Gastroesophageal sphincter (tissue), 3 donors: ENCODE results near the gene HMGCS1.

ENCODE experiments used
- POLR2A ChIP-seq, 2 donors: fragments of 450-650 bp; IDR thresholded peaks; one replicate each; pipeline ENCODE4 v1.6.1; 2017; ENCODE audit warnings: antibody characterized with exemption in 2 of 2, mild to moderate bottlenecking in 2 of 2, moderate library complexity in 1 of 2
- POLR2AphosphoS5 ChIP-seq: sonication (generic); formaldehyde crosslinking; IDR thresholded peaks from one replicate; pipeline ENCODE4 v1.6.1; 2017; ENCODE audit warnings: antibody characterized with exemption
- TF ChIP-seq, protein P1 (sequence below), 4 experiments: fragments of 200-600 bp in 2 of 4; fragments of 450-650 bp in 2 of 4; sonication (generic) in 1 of 4; IDR thresholded peaks; one replicate each; pipeline ENCODE4 v1.5.1; 2017 to 2019; ENCODE audit warnings: antibody characterized with exemption in 4 of 4, mild to moderate bottlenecking in 2 of 4, moderate library complexity in 2 of 4

- TF ChIP-seq, protein P1, sequence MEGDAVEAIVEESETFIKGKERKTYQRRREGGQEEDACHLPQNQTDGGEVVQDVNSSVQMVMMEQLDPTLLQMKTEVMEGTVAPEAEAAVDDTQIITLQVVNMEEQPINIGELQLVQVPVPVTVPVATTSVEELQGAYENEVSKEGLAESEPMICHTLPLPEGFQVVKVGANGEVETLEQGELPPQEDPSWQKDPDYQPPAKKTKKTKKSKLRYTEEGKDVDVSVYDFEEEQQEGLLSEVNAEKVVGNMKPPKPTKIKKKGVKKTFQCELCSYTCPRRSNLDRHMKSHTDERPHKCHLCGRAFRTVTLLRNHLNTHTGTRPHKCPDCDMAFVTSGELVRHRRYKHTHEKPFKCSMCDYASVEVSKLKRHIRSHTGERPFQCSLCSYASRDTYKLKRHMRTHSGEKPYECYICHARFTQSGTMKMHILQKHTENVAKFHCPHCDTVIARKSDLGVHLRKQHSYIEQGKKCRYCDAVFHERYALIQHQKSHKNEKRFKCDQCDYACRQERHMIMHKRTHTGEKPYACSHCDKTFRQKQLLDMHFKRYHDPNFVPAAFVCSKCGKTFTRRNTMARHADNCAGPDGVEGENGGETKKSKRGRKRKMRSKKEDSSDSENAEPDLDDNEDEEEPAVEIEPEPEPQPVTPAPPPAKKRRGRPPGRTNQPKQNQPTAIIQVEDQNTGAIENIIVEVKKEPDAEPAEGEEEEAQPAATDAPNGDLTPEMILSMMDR (IDR thresholded peaks at IDR 0.05), result no peak
- no peak for TF ChIP-seq POLR2A (IDR thresholded peaks at IDR 0.05)
- no peak for TF ChIP-seq POLR2AphosphoS5
These were observed 13.1 kb downstream of the HMGCS1 start for GRCh38 chr5:43300112-43300511.
